GM12874 (cell line): Measurements from ENCODE around the gene CCDC172.

Source experiments
- TF ChIP-seq, protein P1 (sequence below): IDR thresholded peaks from 2 replicates; pipeline ENCODE4 v1.5.1; 2011; ENCODE audit warnings: low read depth, mild to moderate bottlenecking, control low read depth, low read length, moderate library complexity; ENCODE audit not compliant: insufficient read depth

Gene CCDC172, protein sequence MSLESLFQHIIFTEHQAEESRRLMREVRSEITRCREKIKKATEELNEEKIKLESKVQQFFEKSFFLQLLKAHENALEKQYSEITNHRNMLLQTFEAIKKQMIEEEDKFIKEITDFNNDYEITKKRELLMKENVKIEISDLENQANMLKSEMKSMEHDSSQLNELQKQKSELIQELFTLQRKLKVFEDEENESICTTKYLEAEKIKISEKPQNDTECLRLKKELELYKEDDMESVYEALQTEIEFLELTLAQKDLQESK

DNA sequence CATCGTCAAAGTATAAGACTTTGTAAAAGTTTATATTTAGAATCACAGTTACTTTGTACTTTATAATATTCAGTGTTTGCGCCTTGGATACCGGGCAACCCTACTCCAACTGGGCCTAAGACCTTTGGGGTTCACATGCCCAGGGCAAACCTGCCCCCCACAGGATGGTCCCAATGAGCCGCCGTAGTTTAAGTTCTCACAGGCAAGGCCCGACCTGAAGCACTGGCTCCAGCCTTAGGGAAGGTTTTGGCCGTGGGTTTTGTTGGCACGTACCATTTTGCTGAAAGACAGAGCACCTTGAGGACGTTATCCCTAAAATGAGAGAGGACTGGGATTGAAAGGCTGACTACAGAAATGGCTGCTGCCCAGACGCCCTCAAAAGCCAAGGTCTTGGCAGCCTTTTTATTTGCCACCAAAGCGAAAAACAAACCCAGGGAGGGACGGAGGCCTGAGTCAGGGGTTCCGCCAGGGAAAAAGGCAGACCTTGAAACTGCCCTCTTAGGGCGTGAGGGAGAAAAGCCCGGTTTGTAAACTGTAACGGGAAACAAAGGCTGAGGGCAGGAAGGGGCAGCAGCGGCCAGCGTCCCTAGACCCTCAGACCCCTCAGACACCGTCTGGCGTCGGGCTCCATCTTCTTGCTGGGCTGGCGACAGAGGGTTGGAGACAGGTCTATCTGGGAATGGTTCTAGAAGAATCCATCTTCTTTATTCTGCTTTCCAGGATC is at the start of gene CCDC172:
CCDC172 (plus strand) TSS at position 222 of the 724 bp plus-strand sequence. CDS start 564 bp downstream, outside the sequence.
- TF ChIP-seq, protein P1, sequence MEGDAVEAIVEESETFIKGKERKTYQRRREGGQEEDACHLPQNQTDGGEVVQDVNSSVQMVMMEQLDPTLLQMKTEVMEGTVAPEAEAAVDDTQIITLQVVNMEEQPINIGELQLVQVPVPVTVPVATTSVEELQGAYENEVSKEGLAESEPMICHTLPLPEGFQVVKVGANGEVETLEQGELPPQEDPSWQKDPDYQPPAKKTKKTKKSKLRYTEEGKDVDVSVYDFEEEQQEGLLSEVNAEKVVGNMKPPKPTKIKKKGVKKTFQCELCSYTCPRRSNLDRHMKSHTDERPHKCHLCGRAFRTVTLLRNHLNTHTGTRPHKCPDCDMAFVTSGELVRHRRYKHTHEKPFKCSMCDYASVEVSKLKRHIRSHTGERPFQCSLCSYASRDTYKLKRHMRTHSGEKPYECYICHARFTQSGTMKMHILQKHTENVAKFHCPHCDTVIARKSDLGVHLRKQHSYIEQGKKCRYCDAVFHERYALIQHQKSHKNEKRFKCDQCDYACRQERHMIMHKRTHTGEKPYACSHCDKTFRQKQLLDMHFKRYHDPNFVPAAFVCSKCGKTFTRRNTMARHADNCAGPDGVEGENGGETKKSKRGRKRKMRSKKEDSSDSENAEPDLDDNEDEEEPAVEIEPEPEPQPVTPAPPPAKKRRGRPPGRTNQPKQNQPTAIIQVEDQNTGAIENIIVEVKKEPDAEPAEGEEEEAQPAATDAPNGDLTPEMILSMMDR, result no peak

DNA sequence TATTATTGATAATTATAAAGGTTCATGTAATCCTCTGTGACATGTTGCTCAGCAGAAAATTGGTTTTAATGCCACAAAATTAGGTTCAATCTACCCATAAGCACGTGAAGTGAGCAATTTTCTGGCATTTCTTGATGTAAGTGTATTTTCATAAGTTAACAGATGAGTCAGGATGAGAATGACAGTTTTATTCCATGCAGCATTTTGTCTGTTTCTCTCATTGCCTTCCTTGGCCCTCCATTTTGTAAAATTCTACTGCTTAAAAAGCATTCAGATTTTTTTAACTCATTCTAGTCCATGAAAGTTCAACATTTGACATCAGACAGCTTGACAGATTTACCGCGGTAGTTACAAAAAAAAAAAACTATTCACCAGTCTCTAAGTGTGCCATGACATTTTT is 47.3 kb upstream of the CCDC172 start:
- TF ChIP-seq, protein P1, result no peak

DNA sequence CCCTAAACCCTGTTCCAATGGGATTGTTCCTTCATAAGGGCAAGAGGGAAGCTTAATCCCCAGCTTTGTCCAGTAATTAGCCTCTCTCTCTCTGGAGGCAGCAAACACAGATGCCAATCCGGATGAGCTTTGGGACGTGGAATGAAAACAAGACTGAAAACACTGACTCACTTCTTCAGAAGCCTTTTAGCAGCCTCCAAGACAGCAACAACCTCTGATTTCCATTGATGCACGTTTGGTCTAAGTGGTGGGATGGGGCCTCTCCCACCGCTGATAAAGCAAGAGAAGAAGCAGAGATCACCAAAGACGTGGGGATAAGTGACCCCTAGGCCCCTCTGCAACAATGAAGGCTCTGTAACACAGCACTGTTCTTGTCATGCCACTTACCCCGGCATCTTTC is 45.4 kb upstream of the CCDC172 start:
- TF ChIP-seq, protein P1, result no peak

DNA sequence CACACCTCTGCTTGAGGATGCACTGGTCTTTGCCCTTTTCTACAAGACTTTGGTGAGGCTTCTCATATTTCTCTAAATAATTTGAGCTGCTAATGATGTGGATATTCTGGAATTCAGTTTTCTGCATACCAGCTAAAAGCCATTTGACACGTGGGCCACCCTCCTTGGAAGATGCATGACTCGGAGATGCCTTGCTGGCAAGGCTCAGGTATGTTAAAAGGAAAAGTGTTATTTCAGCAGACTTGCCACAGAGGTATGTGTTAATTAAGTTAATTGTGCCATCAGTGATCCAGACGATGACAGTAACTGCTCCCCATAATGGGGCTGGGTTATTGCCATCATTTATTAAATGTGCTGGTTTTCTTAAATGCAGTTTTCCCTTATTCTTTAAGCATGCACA is 42.5 kb upstream of the CCDC172 start:
- TF ChIP-seq, protein P1, result no peak

DNA sequence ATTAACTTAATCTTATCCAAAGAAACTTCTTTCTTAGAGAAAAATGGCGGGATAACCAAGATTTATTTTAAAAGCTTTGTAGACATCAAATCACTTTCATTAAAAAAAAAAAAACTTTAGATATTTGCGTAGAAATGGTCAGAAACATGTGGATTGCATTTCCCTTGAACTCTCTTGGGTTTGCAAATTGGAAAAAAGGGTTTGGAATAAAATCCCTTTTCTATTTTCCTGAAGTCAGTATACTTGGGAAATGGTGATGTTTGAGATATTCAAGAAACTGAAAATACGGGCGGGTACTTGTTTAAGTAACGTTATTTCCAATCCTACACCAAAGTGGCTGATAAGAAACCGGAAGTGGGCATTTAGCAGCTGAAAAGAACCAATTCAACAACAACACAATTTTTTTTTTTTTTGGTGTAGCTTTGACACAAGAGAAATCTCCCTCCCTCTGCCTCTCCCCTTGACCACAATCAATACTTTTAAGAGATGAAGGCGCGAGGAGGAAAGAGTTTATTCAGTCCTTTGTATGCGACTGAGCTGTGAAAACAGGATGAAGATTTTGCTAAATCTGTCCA is 37.5 kb upstream of the CCDC172 start:
- TF ChIP-seq, protein P1, result no peak

DNA sequence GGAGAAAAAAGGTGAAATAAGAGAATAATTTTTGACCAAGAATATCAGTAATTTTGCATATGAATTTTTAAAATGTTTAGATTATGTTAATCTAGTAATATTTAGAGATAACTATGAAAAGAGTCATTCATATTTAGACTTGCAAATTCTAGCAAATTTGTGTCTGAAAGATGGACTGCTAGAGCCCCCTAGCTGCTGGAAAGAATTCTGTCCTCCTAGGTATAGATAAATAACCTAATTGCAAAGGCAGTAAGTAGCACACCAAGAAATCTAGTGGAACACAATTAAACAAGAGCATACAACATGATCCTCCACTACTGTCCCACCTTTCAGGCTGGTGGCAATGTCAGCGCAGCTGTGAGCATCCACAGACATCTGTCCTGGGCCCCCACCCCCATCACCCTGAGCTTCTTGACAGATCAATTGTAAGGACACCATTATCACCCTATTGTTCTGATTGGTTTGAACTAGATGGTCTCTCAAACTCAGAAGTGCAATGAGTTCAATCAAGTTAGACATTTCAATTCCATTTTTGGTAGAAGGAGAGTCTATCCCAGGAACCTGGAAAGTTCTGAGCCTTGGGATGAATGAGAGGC is 36.2 kb upstream of the CCDC172 start:
- TF ChIP-seq, protein P1, result peak; percentile 34; the same call in 1 of the 2 replicates

DNA sequence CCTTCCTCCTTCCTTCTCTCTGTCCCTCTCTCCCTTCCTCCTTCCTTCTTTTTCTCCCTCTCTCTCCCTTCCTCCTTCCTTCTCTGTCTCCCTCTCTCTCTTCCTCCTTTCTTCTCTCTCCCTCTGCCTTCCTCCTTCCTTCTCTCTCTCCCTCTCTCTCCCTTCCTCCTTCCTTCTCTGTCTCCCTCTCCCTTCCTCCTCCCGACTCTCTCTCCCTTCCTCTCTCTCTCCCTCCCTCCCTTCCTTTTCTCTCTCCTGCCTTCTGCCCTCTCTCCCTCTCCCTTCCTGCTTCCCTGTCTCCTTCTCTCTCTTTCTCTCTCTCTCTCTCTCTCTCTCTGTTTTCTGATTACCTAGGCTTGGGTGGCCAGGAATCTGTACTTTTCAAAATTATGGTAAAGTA is 34.6 kb upstream of the CCDC172 start:
- TF ChIP-seq, protein P1, result no peak
